SK-N-SH treated with all-trans-retinoic acid at 6 μM for 48 hours (cell line): Measurements from ENCODE around the gene NID1.

ENCODE experiments used
- ATAC-seq: fragments of 200-7000 bp; cut with Tn5 transposase; 3 replicates; pipeline ENCODE4 v1.9.1; 2020; ENCODE audit warnings: mild to moderate bottlenecking, moderate library complexity
- ARNTL ChIP-seq: fragments of 450-650 bp; formaldehyde crosslinking; IDR thresholded peaks from 2 replicates; pipeline ENCODE4 v1.5.0; 2020; ENCODE audit warnings: low read depth, mild to moderate bottlenecking, moderate library complexity, borderline replicate concordance
- BACH2 ChIP-seq: fragments of 250-450 bp; sonication (Bioruptor Pico); IDR thresholded peaks from 2 replicates; pipeline ENCODE4 v1.9.0; 2021; ENCODE audit warnings: mild to moderate bottlenecking, borderline replicate concordance
- CREB5 ChIP-seq: fragments of 250-450 bp; sonication (Bioruptor Pico); IDR thresholded peaks from 2 replicates; pipeline ENCODE4 v1.5.1; 2020; ENCODE audit warnings: low read depth, mild to moderate bottlenecking, moderate library complexity
- CSDC2 ChIP-seq: fragments of 250-450 bp; sonication (Bioruptor Pico); IDR thresholded peaks from 2 replicates; pipeline ENCODE4 v1.5.0; 2020; ENCODE audit warnings: mild to moderate bottlenecking, moderate library complexity
- ESRRG ChIP-seq: fragments of 250-450 bp; sonication (Bioruptor Pico); IDR thresholded peaks from 2 replicates; pipeline ENCODE4 v1.6.1; 2021; ENCODE audit warnings: mild to moderate bottlenecking
- GLIS3 ChIP-seq: fragments of 250-450 bp; sonication (Bioruptor Pico); IDR thresholded peaks from 2 replicates; pipeline ENCODE4 v1.5.0; 2020; ENCODE audit warnings: mild to moderate bottlenecking, moderate library complexity
- OSR1 ChIP-seq: fragments of 250-450 bp; sonication (Bioruptor Pico); IDR thresholded peaks from 2 replicates; pipeline ENCODE4 v1.8.0; 2022; ENCODE audit warnings: moderate library complexity, mild to moderate bottlenecking, inconsistent platforms
- PATZ1 ChIP-seq: fragments of 250-450 bp; sonication (Bioruptor Pico); IDR thresholded peaks from 2 replicates; pipeline ENCODE4 v1.8.0; 2020; ENCODE audit warnings: mild to moderate bottlenecking, moderate library complexity, borderline replicate concordance
- POU6F1 ChIP-seq: fragments of 250-450 bp; sonication (Bioruptor Pico); IDR thresholded peaks from 2 replicates; pipeline ENCODE4 v1.8.0; 2021; ENCODE audit warnings: low read depth, mild to moderate bottlenecking, moderate library complexity, borderline replicate concordance
- PPARA ChIP-seq: fragments of 250-450 bp; sonication (Bioruptor Pico); IDR thresholded peaks from 2 replicates; pipeline ENCODE4 v1.5.0; 2020; ENCODE audit warnings: mild to moderate bottlenecking, borderline replicate concordance
- RARB ChIP-seq: fragments of 250-450 bp; sonication (Bioruptor Pico); IDR thresholded peaks from 2 replicates; pipeline ENCODE4 v1.8.0; 2021; ENCODE audit warnings: mild to moderate bottlenecking, moderate library complexity
- SNAI2 ChIP-seq: fragments of 250-450 bp; sonication (Bioruptor Pico); IDR thresholded peaks from 2 replicates; pipeline ENCODE4 v1.5.0; 2020; ENCODE audit warnings: mild to moderate bottlenecking, moderate library complexity
- TCF4 ChIP-seq: fragments of 250-450 bp; sonication (Bioruptor Pico); IDR thresholded peaks from 2 replicates; pipeline ENCODE4 v1.8.0; 2021; ENCODE audit warnings: mild to moderate bottlenecking, moderate library complexity, borderline replicate concordance
- TOX ChIP-seq: fragments of 250-450 bp; sonication (Bioruptor Pico); IDR thresholded peaks from 2 replicates; pipeline ENCODE4 v1.8.0; 2021; ENCODE audit warnings: mild to moderate bottlenecking, moderate library complexity, borderline replicate concordance
- TSHZ2 ChIP-seq: fragments of 250-450 bp; sonication (Bioruptor Pico); IDR thresholded peaks from 2 replicates; pipeline ENCODE4 v1.5.0; 2020; ENCODE audit warnings: mild to moderate bottlenecking, moderate library complexity
- ZC3H10 ChIP-seq: fragments of 250-450 bp; sonication (Bioruptor Pico); IDR thresholded peaks from 2 replicates; pipeline ENCODE4 v1.5.1; 2021; ENCODE audit warnings: mild to moderate bottlenecking, moderate library complexity
- ZFP3 ChIP-seq: fragments of 250-450 bp; sonication (Bioruptor Pico); IDR thresholded peaks from 2 replicates; pipeline ENCODE4 v1.5.0; 2020; ENCODE audit warnings: mild to moderate bottlenecking, moderate library complexity
- ZFP30 ChIP-seq: fragments of 450-650 bp; formaldehyde crosslinking; IDR thresholded peaks from 2 replicates; pipeline ENCODE4 v1.5.0; 2022; ENCODE audit warnings: mild to moderate bottlenecking, moderate library complexity
- ZNF565 ChIP-seq: fragments of 450-650 bp; formaldehyde crosslinking; conservative IDR thresholded peaks from 2 replicates; pipeline ENCODE4 v1.5.0; 2020; ENCODE audit warnings: low read depth, mild to moderate bottlenecking, moderate library complexity
- ZNF70 ChIP-seq: fragments of 450-650 bp; formaldehyde crosslinking; IDR thresholded peaks from 2 replicates; pipeline ENCODE4 v1.5.0; 2020; ENCODE audit warnings: mild to moderate bottlenecking, moderate library complexity
- ZNF8 ChIP-seq: fragments of 450-650 bp; formaldehyde crosslinking; IDR thresholded peaks from 2 replicates; pipeline ENCODE4 v1.5.0; 2020; ENCODE audit warnings: mild to moderate bottlenecking, moderate library complexity

NID1 gene

GRCh38 chr1:236112332-236112627, 47.4 kb upstream of the NID1 start:
- TF ChIP-seq ARNTL (no peak), SNAI2 (CRISPR knock-in tag) (no peak), ZFP30 (CRISPR knock-in tag) (no peak), BACH2 (no peak), RARB (no peak), ZFP3 (no peak), CREB5 (CRISPR knock-in tag) (no peak), TSHZ2 (CRISPR knock-in tag) (no peak), PATZ1 (CRISPR knock-in tag) (no peak), ZNF8 (CRISPR knock-in tag) (no peak), ZNF70 (CRISPR knock-in tag) (no peak), CSDC2 (CRISPR knock-in tag) (no peak), GLIS3 (CRISPR knock-in tag) (no peak), PPARA (CRISPR knock-in tag) (no peak), TOX (CRISPR knock-in tag) (no peak), ZC3H10 (CRISPR knock-in tag) (no peak)
- TF ChIP-seq, all 23 proteins: peak for 0
- ATAC-seq, result no peak

GRCh38 chr1:236111527-236112331, 46.8 kb upstream of the NID1 start:
- TF ChIP-seq TOX (CRISPR knock-in tag) (no peak), ZFP30 (CRISPR knock-in tag) (no peak), ZNF565 (no peak), POU6F1 (CRISPR knock-in tag) (no peak), PPARA (CRISPR knock-in tag) (no peak), PATZ1 (CRISPR knock-in tag) (no peak), OSR1 (CRISPR knock-in tag) (no peak), ESRRG (CRISPR knock-in tag) (no peak), SNAI2 (CRISPR knock-in tag) (no peak), TSHZ2 (CRISPR knock-in tag) (no peak), ZNF8 (CRISPR knock-in tag) (no peak), ZFP3 (no peak), TCF4 (no peak), GLIS3 (CRISPR knock-in tag) (no peak), CREB5 (CRISPR knock-in tag) (no peak), BACH2 (no peak), ZNF70 (CRISPR knock-in tag) (no peak)
- ATAC-seq, result no peak
